HEK293 (cell line): ENCODE data around the gene NFIB.

Source experiments
- YY1 ChIP-seq: fragments of 450-650 bp; formaldehyde crosslinking; IDR thresholded peaks from 2 replicates; pipeline ENCODE4 v1.5.1; 2018; ENCODE audit warnings: missing biosample characterization, missing genetic modification characterization
- ZBTB21 ChIP-seq: fragments of 450-650 bp; formaldehyde crosslinking; IDR thresholded peaks from 2 replicates; pipeline ENCODE4 v1.5.1; 2017; ENCODE audit warnings: missing biosample characterization, missing genetic modification characterization
- ZNF138 ChIP-seq: fragments of 450-650 bp; formaldehyde crosslinking; IDR thresholded peaks from 2 replicates; pipeline ENCODE4 v1.5.1; 2016; ENCODE audit warnings: missing biosample characterization, missing genetic modification characterization, borderline replicate concordance
- ZNF2 ChIP-seq: fragments of 450-650 bp; formaldehyde crosslinking; IDR thresholded peaks from 2 replicates; pipeline ENCODE4 v1.5.1; 2016; ENCODE audit warnings: missing biosample characterization, missing genetic modification characterization
- ZNF529 ChIP-seq: fragments of 450-650 bp; formaldehyde crosslinking; IDR thresholded peaks from 2 replicates; pipeline ENCODE4 v1.5.1; 2017; ENCODE audit warnings: missing genetic modification characterization, missing biosample characterization; ENCODE audit not compliant: insufficient replicate concordance
- ZNF707 ChIP-seq: fragments of 450-650 bp; formaldehyde crosslinking; IDR thresholded peaks from 2 replicates; pipeline ENCODE4 v1.5.1; 2016; ENCODE audit warnings: missing biosample characterization, missing genetic modification characterization
- TF ChIP-seq, protein P1 (sequence below): fragments of 450-650 bp; formaldehyde crosslinking; IDR thresholded peaks from 2 replicates; pipeline ENCODE4 v1.5.1; 2016; ENCODE audit warnings: missing biosample characterization, missing genetic modification characterization
- TF ChIP-seq, protein P2 (sequence below): fragments of 450-650 bp; formaldehyde crosslinking; IDR thresholded peaks from 2 replicates; pipeline ENCODE4 v1.5.1; 2016; ENCODE audit warnings: missing biosample characterization, missing genetic modification characterization
- TF ChIP-seq, protein P3 (sequence below): fragments of 450-650 bp; formaldehyde crosslinking; IDR thresholded peaks from 2 replicates; pipeline ENCODE4 v1.5.1; 2016; ENCODE audit warnings: missing biosample characterization, missing genetic modification characterization

DNA sequence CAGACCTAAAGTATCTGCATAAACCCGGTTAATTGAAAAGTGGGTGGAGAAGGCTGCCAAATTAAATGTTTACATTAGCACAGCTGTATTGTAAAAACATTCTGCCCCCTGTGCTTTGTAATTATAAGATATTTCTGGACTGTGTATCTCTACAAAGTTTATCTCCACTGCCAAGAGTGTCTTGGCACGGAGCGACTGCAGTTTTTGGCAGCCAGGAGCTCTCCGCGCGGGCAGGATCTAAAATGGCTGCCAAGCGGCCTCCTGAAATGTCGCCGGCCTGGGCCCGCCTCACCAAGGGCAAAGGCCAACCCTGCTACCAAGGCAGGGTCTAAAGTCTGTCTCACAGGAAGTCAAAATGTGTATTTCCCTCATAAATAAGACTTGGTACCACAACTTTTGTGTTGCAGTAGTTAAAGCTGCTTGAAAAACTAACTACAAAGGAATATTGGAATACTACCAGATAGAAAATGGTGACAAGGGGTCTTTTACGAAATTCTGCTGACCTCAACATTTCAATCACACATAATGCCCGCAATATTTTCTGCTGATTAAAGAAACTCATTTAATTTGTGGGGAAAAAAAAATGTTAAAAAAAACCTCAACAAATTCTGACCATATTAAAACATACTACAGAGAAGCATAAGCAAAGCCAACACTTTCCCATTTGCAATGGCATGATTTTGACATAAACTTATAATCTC, 110.4 kb downstream of the NFIB start:
- TF ChIP-seq, protein P1, sequence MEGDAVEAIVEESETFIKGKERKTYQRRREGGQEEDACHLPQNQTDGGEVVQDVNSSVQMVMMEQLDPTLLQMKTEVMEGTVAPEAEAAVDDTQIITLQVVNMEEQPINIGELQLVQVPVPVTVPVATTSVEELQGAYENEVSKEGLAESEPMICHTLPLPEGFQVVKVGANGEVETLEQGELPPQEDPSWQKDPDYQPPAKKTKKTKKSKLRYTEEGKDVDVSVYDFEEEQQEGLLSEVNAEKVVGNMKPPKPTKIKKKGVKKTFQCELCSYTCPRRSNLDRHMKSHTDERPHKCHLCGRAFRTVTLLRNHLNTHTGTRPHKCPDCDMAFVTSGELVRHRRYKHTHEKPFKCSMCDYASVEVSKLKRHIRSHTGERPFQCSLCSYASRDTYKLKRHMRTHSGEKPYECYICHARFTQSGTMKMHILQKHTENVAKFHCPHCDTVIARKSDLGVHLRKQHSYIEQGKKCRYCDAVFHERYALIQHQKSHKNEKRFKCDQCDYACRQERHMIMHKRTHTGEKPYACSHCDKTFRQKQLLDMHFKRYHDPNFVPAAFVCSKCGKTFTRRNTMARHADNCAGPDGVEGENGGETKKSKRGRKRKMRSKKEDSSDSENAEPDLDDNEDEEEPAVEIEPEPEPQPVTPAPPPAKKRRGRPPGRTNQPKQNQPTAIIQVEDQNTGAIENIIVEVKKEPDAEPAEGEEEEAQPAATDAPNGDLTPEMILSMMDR: no peak
- TF ChIP-seq ZNF529 (tag by site-specific recombination) (no peak), YY1 (tag by site-specific recombination) (0 out of 2 replicates have a peak, but pooled peaks have one; percentile 22), ZBTB21 (no peak), ZNF138 (tag by site-specific recombination) (no peak), ZNF707 (tag by site-specific recombination) (no peak), ZNF2 (tag by site-specific recombination) (no peak)
- TF ChIP-seq, protein P2, sequence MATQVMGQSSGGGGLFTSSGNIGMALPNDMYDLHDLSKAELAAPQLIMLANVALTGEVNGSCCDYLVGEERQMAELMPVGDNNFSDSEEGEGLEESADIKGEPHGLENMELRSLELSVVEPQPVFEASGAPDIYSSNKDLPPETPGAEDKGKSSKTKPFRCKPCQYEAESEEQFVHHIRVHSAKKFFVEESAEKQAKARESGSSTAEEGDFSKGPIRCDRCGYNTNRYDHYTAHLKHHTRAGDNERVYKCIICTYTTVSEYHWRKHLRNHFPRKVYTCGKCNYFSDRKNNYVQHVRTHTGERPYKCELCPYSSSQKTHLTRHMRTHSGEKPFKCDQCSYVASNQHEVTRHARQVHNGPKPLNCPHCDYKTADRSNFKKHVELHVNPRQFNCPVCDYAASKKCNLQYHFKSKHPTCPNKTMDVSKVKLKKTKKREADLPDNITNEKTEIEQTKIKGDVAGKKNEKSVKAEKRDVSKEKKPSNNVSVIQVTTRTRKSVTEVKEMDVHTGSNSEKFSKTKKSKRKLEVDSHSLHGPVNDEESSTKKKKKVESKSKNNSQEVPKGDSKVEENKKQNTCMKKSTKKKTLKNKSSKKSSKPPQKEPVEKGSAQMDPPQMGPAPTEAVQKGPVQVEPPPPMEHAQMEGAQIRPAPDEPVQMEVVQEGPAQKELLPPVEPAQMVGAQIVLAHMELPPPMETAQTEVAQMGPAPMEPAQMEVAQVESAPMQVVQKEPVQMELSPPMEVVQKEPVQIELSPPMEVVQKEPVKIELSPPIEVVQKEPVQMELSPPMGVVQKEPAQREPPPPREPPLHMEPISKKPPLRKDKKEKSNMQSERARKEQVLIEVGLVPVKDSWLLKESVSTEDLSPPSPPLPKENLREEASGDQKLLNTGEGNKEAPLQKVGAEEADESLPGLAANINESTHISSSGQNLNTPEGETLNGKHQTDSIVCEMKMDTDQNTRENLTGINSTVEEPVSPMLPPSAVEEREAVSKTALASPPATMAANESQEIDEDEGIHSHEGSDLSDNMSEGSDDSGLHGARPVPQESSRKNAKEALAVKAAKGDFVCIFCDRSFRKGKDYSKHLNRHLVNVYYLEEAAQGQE (tag by site-specific recombination): no peak
- TF ChIP-seq, protein P3, sequence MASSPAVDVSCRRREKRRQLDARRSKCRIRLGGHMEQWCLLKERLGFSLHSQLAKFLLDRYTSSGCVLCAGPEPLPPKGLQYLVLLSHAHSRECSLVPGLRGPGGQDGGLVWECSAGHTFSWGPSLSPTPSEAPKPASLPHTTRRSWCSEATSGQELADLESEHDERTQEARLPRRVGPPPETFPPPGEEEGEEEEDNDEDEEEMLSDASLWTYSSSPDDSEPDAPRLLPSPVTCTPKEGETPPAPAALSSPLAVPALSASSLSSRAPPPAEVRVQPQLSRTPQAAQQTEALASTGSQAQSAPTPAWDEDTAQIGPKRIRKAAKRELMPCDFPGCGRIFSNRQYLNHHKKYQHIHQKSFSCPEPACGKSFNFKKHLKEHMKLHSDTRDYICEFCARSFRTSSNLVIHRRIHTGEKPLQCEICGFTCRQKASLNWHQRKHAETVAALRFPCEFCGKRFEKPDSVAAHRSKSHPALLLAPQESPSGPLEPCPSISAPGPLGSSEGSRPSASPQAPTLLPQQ: no peak
